Measurements from ENCODE around the gene TK2.

GRCh38 chr16:66510711-66511601, 39.0 kb downstream of the TK2 start:
- TF ChIP-seq CTCF (IDR thresholded peaks at IDR 0.05 in 8 of 11, conservative IDR thresholded peaks at IDR 0.05 in 3 of 11) (no peak), POLR2A (IDR thresholded peaks at IDR 0.05) (no peak)
